HuH-7 (cell line): ENCODE measurements around the gene WDPCP.
"Not testable (repeated sequence)": the region's sequence is repeated elsewhere in the genome, so short reads cannot be mapped to it uniquely, and the experiment has no call there.

ENCODE experiments used
- DNase-seq: peaks from one replicate; pipeline ENCODE4 v3.0.0; 2011; ENCODE audit warnings: low spot score

Gene WDPCP

DNA sequence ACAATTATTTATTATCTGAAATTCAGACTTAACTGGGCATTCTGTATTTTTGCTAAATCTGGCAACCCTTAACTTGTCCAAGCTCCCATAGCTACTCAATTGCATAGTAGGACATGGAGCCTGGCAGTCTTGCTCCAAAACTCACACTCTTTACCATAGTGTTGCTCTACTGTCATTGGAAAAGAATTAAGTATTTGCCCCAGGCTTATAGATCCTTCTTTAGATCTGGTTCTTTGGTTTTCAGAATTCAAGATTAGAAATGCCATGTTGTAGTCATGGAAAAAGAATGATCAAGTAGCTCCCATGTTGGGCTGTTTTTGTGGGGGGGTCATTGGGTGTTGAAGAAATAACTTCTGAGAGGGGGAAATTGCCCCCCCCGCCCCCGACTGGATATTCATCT, 240.9 kb downstream of the WDPCP start:
- DNase-seq, result no peak

DNA sequence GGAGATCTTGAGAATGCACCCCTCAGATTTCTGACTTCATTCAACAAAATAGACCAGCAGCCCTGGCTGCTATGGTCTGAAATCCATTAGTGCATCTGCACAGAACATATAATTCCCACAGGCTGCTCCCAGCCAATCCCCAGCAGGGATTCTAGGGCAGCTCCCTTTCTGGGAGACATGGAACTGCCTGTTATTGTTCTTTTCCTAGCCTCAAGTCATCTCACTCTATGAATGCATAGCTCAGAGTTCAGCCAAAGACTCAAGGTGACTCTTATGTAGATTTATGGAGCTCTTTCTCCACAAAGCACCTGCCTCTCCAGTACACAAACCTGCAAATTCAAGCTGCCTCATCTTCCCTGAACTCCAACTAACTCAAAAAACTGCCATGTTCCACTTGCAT, 241.9 kb downstream of the WDPCP start:
- DNase-seq, result no peak

DNA sequence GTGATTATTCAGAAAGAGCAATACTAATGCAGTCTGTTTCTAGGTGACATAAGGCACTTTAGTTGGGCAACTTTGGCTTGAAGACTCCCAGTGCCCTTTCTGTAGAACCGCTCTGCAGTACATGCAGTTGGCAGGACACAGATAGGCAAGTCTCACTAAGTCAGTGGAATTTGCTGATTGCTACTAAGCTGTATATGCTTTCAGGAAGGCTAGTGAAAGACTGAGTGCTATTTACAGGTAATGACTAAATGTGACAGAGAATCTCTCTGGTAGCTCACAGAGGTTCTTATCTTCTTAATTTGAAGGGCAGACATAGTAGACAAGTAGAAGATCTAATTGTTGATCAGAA, 243.0 kb downstream of the WDPCP start:
- DNase-seq, result no peak

DNA sequence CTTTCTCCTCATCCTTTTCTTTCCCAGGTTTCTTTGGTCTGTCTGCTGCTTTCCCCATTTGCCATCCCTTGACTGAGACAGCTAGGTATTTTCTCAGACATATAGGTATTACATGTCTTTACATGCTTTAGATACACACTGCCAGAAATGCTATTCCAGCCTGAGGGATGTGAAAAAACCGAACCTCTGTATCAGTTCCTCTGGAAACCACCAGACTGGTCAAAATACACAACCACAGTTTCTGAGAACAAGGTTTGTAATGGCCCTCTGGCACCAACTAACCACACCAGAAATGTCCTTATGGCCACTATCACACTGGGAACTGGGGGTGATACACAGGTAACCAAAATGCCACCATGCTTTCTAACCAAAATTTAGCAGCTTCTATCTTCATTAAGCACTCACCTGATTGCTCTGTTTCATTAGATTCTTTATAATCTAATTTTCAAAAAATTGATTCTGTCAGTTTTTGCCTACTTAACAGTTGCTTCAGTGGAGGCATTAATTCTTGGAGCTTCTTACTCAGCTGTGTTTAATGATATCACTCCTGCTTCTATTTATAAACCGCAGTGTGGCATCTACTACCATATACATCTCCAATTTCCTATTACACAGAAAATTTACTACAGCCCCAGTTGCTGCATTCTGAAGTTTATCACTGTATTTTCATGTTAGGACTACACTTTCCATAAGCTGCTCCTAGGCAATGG, 243.5 kb downstream of the WDPCP start:
- DNase-seq, result no peak

DNA sequence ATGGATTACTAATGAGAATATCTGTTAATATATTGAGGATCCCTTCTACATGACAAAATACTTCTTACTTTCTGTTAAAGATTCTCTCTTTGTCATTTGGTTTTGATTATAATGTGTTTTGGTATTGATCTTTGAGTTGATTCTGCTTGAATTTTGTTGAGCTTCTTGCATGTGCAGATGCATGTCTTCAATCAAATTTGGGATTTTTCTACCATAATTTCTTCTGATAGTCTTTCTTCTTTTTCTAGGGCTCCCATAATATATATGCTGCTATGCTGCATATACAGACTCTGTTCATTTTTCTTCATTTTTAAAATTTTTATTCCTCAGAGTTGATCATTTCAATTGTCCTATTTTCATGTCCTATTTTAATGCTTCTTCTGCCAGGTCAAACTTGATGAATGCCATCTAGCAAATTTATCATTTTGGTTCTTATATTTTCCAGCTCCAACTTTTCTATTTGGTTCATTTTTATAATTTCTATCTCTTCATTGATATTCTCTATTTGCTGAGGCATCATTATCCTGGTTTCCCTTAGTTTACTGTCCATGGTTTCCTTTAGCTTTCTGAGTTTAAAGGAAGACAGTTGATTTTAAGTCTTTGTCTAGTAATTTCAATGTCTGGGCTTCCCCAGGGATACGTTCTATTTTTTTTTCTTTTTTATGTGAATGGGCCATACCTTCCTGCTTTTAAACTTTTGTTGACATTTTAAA, 244.7 kb downstream of the WDPCP start:
- DNase-seq, result no peak

DNA sequence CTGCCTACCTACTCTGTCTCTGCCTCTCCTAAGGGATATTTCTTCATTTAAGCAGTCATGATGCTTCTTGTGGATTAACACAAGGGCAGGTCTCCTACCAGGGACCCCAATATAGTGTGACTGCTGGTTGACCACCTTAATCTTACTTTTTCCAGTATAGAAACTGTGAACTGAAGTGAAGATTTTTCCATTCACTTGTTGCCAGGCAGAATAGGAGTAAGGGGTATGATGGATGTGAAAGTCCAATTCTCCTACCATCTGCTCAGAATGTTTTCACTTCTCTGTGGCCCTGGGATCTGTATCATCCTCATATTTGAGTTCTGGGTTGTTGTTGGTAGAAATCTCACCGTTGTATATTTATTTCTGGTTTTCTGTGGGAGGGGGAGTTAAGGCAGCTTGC, 247.8 kb downstream of the WDPCP start:
- no peak for DNase-seq

DNA sequence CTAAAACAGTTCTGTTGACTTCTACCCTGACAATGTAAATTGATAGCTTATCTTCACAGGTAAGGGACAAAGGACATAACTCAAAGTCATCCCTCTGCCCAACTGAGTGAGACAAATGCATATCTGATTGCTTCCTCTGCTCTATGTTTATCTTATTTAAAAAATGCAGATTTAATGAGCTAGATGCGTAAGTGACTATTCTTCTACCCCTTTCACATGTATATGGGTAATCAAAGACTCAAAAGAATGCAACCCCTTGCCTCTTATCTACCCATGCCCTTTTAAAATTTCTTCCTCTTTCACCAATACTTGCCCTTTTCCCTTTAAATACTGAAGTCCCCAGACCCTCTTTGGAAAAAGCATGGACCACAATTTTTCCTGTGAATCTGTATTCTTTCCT, 253.4 kb downstream of the WDPCP start:
- no peak for DNase-seq

DNA sequence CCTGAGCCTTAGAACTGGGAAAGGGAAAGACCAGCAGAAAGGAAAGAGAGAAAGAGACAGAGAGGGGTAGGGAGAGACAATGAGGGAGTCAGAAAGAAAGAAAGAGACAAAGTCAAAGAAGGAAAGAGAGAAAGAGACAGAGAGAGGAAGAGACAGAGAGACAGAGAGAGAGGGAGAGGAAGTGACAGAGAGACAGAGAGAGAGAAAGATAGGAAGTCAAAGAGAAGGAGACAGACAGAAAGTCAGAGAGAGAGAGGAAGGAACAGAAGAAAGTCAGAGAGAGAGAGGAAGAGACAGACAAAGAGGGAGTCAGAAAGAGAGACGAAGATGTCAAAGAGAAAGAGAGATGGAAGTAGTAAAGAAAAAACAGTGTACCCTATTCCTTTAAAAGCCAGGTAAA, 261.8 kb downstream of the WDPCP start:
- no peak for DNase-seq

DNA sequence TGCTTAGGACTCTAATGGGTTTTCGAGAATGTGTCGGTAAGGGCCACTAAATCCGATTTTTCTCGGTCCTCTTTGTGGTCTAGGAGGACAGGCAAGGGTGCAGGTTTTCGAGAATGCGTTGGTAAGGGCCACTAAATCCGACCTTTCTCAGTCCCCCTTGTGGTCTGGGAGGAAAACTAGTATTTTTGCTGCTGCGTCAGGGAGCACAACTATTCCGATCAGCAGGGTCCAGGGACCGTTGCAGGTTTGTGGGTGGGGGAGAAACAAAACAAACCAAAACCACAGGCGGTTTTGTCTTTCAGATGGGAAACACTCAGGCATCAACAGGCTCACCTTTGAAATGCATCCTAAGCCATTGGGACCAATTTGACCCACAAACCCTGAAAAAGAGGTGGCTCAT, 264.6 kb downstream of the WDPCP start:
- not testable (repeated sequence) for DNase-seq

DNA sequence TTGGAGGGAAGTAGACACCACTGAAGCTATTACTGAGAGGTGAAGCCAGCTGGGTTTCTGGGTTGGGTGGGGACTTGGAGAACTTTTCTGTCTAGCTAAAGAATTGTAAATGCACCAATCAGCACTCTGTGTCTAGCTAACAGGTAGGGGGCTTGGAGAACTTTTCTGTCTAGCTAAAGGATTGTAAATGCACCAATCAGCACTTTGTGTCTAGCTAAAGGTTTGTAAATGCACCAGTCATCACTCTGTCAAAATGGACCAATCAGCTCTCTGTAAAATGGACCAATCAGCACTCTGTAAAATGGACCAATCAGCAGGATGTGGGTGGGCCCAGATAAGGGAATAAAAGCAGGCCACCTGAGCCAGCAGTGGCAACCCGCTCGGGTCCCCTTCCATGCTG, 266.3 kb downstream of the WDPCP start:
- not testable (repeated sequence) for DNase-seq

DNA sequence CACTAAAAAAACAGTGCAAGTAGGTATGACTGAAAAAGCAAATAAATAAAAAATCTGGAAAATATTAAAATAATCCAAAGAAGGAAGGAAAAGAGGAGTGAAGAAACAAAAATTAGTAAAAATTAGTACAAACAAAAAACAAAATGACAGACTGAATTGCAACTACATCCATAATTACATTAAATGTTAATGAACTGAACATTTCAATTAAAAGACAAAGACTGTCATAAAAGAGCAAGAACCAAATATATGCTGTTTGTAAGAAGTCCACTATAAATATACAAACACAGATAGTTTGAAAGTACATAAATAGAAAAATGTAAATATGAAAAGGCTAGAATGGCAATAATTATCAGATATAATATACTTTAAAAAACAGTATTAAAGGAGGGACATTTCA, 267.6 kb downstream of the WDPCP start:
- DNase-seq, result no peak

DNA sequence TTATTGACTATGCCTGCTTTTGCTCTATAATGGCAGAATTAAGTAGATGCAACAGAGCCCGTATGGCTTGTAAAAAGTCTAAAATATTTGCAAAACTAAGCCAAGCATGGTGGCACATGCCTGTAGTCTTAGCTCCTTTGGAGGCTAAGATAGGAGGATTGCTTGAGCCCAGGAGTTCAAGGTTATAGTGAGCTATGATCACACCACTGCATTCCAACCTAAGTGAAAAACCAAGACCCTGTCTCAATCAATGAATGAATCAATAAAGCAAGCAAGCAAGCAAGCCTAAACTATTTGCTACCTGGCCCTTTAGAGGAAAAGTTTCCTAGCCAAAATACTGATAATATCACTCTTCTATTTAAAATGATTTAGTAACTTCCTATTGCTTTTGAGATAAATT, 277.7 kb downstream of the WDPCP start:
- DNase-seq, result no peak

DNA sequence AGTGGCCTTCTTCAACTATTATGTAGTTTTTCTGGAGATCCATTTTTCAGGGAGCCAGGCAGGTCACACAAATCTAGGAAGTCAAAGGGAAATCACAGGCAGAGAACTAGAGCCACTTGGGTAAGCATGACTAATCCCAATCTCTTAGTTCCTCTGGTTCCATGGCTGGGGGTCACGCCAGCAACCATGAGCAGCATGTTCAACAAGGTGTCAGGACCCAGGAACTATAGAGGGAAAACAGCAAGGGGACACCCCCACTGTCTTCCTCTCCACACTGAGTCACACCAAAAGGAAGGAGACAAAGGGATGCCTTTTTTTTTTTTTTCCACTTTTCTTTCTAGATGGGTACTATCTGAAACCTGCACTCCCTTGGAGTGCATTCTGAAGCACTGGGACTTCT, 286.8 kb downstream of the WDPCP start:
- no peak for DNase-seq

DNA sequence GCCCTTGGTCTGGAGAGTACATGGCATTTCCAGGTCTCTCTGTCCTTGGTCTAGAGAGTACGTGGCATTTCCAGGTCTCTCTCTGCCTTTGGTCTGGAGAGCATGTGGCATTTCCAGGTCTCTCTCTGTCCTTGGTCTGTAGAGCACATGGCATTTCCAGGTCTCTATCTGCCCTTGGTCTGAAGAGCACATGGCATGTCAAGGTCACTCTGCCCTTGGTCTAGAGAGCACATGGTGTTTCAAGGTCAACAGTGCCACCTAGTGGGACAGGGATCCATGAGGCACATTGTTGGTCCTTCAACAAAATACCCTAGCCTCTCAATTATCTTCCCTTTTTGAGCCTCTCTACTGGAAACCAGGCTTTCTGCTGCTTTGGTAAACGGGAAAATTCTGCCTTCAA, 287.4 kb downstream of the WDPCP start:
- no peak for DNase-seq

DNA sequence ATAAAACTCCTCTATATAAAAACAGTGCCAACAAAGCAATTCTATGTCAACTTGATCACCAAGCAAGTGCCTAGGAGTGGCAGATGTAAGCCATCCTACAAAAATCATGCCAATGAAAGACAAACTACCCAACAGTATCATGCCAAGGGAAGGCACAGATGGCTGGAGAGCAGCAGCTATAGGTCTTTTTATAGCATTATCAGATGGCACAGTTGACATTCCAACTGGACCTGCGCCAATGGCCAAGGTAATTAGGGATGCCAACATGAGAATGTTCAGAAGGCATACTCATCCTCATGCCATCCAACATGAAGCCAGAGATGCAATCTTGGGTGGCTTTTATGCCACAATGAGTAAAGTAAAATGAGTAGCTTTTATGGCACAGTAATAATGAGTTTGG, 300.3 kb downstream of the WDPCP start:
- no peak for DNase-seq

DNA sequence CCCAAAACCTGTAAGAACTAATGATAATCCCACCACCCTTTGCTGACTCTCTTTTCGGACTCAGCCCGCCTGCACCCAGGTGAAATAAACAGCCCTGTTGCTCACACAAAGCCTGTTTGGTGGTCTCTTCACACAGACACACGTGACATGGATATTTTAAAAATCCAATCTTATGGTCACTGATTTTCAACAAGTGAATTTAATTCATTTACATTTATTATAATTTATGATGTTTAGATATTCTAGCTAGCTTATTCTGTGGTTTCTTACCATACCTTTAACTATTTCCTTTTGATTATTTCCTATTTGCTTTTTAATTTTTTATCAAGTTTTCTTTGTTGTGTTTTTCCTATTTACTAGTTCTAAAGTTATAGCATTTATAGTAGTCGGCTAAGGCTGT, 301.8 kb downstream of the WDPCP start:
- not testable (repeated sequence) for DNase-seq

DNA sequence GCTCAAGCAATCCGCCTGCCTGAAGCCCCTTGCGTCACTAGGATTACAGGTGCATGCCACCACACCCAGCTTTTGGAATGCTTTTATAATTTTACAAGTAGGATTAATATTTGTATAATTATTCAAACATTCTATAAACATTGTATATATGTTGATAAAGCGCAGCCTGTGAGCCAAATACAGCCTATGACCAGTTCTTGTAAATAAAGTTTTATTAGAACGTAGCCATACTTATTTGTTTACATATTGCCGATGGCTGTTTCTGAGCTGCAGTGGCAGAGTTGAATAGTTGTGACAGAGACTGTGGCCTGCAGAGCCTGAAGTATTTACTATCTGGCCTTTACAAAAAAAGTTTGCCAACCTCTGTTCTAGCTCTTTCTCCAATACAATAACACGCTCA, 305.0 kb downstream of the WDPCP start:
- no peak for DNase-seq

DNA sequence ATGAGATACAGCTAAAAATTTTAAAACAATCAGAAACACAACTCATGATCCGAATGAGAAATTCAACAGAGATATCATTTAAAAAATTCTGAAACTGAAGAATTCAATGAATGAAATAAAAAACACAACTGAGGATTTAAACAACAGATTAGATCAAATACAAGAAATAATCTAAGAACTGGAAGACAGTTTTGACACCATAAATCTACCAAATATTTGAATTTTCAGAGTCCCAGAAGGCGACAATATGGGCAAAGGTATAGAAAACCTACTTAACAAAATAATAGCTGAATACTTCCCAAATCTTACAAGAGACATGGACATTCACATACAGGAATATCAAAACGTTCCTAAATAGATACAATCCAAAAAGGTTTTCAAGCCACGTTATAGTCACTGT, 315.7 kb downstream of the WDPCP start:
- DNase-seq, result no peak

DNA sequence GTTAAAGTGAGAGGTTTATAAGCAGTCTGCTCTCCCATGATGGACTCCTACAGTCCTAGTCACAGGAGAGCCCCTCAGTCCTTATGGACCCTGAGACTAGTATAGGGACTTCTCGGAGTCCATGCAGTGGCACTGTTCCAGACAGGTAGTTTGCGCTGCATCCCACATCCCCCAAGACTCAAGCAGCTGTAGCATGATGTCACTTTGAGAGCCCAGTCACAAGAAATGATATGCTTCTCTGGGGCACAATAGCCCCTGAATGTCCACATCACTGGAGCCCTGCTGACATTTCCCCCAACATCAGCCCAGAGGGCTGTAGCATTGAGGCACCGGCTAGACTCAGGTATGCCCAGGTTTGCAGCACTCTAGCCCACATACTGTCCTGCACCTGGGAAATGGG, 317.6 kb downstream of the WDPCP start:
- no peak for DNase-seq

DNA sequence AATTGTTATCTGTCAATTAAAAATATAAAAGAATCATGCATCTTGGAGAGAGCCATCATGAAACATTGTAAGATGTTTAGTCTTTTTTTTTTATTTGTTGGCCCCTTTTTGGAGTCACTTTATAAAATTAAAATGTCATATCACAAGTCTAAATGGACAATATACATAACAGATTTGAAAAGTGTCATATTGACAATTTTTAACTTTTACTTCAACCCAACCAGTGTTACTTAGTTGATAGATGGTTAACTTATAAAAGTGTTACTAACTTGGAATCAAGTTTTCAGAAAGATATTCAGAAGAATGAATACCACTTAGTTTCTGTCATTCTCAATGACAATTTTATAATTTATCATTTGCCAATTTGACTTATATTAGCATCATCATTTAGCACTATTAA, 319.3 kb downstream of the WDPCP start:
- DNase-seq, result no peak

DNA sequence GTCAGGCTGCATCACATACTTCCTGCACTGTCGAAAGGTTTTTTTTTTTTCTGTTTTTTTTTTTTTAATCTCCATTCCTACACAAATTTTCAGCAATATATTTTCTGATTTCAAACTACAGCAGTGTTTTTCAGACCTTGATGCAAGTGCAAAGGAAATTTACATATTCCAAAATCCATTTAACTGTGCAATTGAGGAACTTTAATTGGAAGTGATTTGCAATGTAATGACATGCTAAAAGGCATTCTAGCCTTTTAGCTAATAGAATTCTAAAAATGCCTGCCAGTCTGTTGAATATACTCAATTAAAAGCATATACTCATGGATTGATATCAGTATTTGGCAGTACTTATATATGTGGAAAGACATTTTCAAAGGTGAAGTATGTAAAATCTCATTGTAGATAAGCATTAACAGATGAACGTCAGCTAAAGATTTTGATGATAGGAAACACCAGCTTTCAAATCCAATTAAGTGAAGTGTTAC, 327.1 kb downstream of the WDPCP start:
- DNase-seq, result no peak

DNA sequence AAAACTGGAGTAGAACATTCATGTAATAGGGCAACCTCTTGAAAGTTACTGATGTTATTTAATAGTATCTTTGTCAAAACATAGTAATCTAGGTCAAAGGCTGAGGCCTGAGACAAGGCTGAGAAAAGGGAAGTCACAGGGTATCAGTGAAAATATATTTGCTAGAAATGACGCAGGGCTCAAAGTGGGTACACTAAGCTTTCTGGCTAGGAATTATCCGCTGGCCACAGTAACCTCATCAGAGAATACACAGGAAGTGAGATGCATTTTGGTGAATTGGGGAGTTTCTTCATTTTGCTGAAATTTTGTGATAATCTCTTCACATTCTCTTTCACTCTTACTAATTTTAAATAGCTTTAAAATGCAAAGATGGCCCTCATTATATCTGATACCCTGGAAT, 330.8 kb downstream of the WDPCP start:
- no peak for DNase-seq

DNA sequence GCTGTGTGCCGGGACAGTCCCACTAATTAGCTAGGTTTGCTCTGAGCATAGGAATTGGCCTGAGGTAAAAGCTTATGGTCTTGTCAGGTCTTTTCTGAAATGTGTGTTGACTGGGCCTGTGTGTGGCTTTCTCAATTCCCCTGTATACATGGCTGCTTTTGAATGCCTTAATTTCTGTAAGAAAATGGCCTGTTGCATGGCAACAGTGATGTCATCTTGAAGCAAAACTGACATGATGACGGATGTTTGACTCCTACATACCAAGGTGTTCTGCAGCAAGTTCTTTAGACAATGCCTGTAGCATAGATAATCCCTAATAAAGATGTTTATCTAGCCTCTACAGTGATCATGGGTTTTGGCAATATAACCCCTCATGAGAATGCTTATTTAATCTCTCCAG, 339.1 kb downstream of the WDPCP start:
- DNase-seq, result no peak

DNA sequence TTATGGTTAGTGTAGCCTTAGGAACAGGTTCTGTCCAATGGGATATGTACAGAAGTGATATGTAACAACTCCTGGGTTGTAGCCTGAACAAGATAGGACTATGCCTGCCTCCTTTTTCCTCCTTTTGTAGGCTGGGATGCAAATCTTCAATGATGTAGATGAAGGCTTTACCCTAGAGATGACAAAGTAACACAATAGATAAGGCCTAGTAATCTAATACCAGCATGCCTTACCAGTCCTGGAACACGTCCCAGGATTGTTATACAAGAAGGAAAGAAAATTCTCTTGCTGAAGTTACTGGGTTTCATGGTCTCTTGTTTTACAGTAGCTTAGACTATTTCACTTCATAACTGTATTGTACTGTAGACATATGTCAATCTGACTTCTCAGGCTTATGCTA, 345.5 kb downstream of the WDPCP start:
- DNase-seq, result no peak
